ENCODE measurements around the gene CSNK1E.

Gene CSNK1E

GRCh38 chr22:38264322-38264843 is 52.9 kb downstream of the CSNK1E start:
- no peak overlapping the region for H3K27ac ChIP-seq (ENCODE audit: insufficient read depth, low read depth, low read length, poor library complexity, severe bottlenecking)
- no peaks in the 10 kb centered on the region for H3K27me3 ChIP-seq (ENCODE audit: control insufficient read depth, insufficient read depth, low read length, poor library complexity, severe bottlenecking)
- WGBS, 2 experiments: 88 to 93% methylated on average over 6 of the region's 6 CpGs
- no peaks in the 10 kb centered on the region for H3K9me3 ChIP-seq (ENCODE audit: control insufficient read depth, low read length)
- peaks cover 19% of the 10 kb centered on the region for H3K4me1 ChIP-seq (ENCODE audit: control insufficient read depth, insufficient read depth, low read length)
- no peak overlapping the region for H3K4me3 ChIP-seq (ENCODE audit: insufficient read depth, low read depth, low read length)
- H3K36me3 ChIP-seq (ENCODE audit: control insufficient read depth, insufficient read depth, low read length): no peaks in the 10 kb centered on the region

GRCh38 chr22:38262051-38262795 is 55.0 kb downstream of the CSNK1E start:
- WGBS, 2 experiments: 79 to 84% methylated on average over 19 to 20 of the region's 20 CpGs
- Histone ChIP-seq H3K36me3 (ENCODE audit: control insufficient read depth, insufficient read depth, low read length) (no peaks in the 10 kb centered on the region), H3K27me3 (ENCODE audit: control insufficient read depth, insufficient read depth, low read length, poor library complexity, severe bottlenecking) (no peaks in the 10 kb centered on the region), H3K27ac (ENCODE audit: insufficient read depth, low read depth, low read length, poor library complexity, severe bottlenecking) (no peak overlapping the region), H3K9me3 (ENCODE audit: control insufficient read depth, low read length) (no peaks in the 10 kb centered on the region), H3K4me3 (ENCODE audit: insufficient read depth, low read depth, low read length) (no peak overlapping the region), H3K4me1 (ENCODE audit: control insufficient read depth, insufficient read depth, low read length) (peaks cover 19% of the 10 kb centered on the region)

DNA sequence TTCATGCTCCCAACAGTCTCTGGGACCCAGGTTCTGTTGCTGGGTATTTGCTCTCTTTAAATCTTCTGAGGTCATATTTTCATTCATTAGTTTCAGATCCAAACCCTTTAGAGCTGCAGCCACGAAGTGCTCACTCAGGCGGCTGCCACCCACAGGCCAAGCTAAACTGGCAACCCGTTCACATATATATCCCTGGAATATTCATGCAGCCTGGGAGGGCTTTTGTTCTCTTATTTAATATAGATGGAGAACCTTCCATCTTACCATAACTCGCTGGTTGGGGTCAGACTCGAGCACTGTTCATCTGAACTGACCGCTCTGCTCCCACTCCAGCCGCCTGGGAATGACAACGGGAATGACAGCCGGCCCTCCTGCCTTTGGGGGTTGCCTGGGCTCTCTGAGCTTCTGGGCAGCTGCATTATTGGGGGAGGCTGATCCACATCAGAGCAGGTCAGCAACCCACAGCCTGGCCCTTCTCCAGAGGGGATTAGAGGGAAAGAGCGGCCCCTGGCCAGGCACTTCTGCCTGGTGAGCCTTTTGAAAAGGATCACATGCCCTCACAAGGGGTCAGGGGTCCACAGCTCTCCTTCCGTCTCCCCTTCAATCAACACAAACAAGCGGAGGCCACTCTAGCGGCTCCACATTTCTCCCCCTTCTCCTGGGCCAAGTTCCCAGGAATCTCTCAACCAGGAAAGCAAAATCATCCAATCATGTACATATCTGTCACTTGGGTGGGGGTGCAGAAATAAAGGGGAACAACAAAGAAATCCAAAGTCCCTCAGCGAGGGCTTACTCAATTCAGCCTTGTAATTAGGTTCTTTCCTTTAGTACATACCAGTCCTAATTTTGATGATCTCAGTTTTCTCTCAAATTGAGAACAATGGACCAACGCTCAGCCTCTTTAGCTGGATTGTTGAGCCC is 56.2 kb downstream of the CSNK1E start:
- 65 to 75% methylated on average over 15 of the region's 15 CpGs for WGBS, 2 experiments
- Histone ChIP-seq H3K27me3 (ENCODE audit: control insufficient read depth, insufficient read depth, low read length, poor library complexity, severe bottlenecking) (no peaks in the 10 kb centered on the region), H3K9me3 (ENCODE audit: control insufficient read depth, low read length) (no peaks in the 10 kb centered on the region), H3K4me1 (ENCODE audit: control insufficient read depth, insufficient read depth, low read length) (peaks cover 19% of the 10 kb centered on the region), H3K4me3 (ENCODE audit: insufficient read depth, low read depth, low read length) (no peak overlapping the region), H3K27ac (ENCODE audit: insufficient read depth, low read depth, low read length, poor library complexity, severe bottlenecking) (peak overlapping the region; percentile 52), H3K36me3 (ENCODE audit: control insufficient read depth, insufficient read depth, low read length) (no peaks in the 10 kb centered on the region)

DNA sequence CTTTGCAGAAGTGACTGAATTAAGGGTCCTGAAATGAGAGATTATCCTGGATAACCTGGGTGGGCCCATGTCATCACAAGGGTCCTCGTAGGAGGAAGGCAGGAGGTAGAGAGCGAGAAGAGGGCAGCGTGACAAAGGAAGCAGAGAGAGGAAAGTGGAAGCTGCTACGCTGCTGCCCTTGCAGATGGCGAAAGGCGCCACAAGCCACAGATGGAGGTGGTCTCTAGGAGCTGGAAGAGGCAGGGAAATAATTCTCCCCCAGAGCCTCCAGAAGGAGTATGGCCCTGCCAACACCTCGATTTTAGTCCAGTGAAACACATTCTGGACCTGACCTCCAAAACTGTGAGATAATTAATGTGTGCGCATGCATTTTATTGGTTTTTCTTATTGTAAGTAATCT is 57.9 kb downstream of the CSNK1E start:
- H3K4me1 ChIP-seq (ENCODE audit: control insufficient read depth, insufficient read depth, low read length): peaks cover 19% of the 10 kb centered on the region
- H3K4me3 ChIP-seq (ENCODE audit: insufficient read depth, low read depth, low read length): no peak overlapping the region
- H3K36me3 ChIP-seq (ENCODE audit: control insufficient read depth, insufficient read depth, low read length): no peaks in the 10 kb centered on the region
- WGBS, 2 experiments: 91 to 94% methylated on average over 8 of the region's 8 CpGs
- no peaks in the 10 kb centered on the region for H3K27me3 ChIP-seq (ENCODE audit: control insufficient read depth, insufficient read depth, low read length, poor library complexity, severe bottlenecking)
- no peak overlapping the region for H3K27ac ChIP-seq (ENCODE audit: insufficient read depth, low read depth, low read length, poor library complexity, severe bottlenecking)
- H3K9me3 ChIP-seq (ENCODE audit: control insufficient read depth, low read length): no peaks in the 10 kb centered on the region

DNA sequence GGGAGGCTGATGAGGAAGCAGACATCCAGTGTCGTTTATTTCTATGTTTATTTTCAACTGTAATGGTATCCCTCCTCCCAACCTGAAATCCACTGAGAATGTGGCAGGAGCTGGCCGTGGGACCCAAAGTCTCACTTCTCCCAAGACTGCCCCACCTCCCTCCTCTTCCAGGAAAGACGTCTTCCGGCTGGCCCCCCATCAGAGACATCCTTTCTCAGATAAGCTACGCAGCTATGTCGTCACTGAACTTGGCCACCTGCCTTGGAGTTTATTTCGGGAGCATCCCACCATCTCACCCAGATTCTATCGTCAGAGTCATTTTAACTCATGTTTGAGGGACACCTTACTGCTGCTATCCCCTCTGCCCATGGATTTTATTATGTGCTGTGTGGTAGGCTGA is 58.3 kb downstream of the CSNK1E start:
- Histone ChIP-seq H3K36me3 (ENCODE audit: control insufficient read depth, insufficient read depth, low read length) (no peaks in the 10 kb centered on the region), H3K27ac (ENCODE audit: insufficient read depth, low read depth, low read length, poor library complexity, severe bottlenecking) (no peak overlapping the region), H3K9me3 (ENCODE audit: control insufficient read depth, low read length) (no peaks in the 10 kb centered on the region), H3K27me3 (ENCODE audit: control insufficient read depth, insufficient read depth, low read length, poor library complexity, severe bottlenecking) (no peaks in the 10 kb centered on the region), H3K4me1 (ENCODE audit: control insufficient read depth, insufficient read depth, low read length) (peaks cover 19% of the 10 kb centered on the region), H3K4me3 (ENCODE audit: insufficient read depth, low read depth, low read length) (no peak overlapping the region)
- WGBS, 2 experiments: 92% methylated on average over 8 of the region's 8 CpGs

GRCh38 chr22:38257650-38258250 is 59.5 kb downstream of the CSNK1E start:
- H3K27me3 ChIP-seq (ENCODE audit: control insufficient read depth, insufficient read depth, low read length, poor library complexity, severe bottlenecking): no peaks in the 10 kb centered on the region
- H3K4me3 ChIP-seq (ENCODE audit: insufficient read depth, low read depth, low read length): no peak overlapping the region
- no peaks in the 10 kb centered on the region for H3K36me3 ChIP-seq (ENCODE audit: control insufficient read depth, insufficient read depth, low read length)
- no peaks in the 10 kb centered on the region for H3K9me3 ChIP-seq (ENCODE audit: control insufficient read depth, low read length)
- 71 to 79% methylated on average over 2 of the region's 4 CpGs for WGBS, 2 experiments
- no peak overlapping the region for H3K27ac ChIP-seq (ENCODE audit: insufficient read depth, low read depth, low read length, poor library complexity, severe bottlenecking)
- H3K4me1 ChIP-seq (ENCODE audit: control insufficient read depth, insufficient read depth, low read length): peaks cover 19% of the 10 kb centered on the region

GRCh38 chr22:38257181-38257580 is 60.1 kb downstream of the CSNK1E start:
- 89 to 92% methylated on average over 14 of the region's 14 CpGs for WGBS, 2 experiments
- Histone ChIP-seq H3K27me3 (ENCODE audit: control insufficient read depth, insufficient read depth, low read length, poor library complexity, severe bottlenecking) (no peaks in the 10 kb centered on the region), H3K36me3 (ENCODE audit: control insufficient read depth, insufficient read depth, low read length) (no peaks in the 10 kb centered on the region), H3K4me1 (ENCODE audit: control insufficient read depth, insufficient read depth, low read length) (peaks cover 19% of the 10 kb centered on the region), H3K9me3 (ENCODE audit: control insufficient read depth, low read length) (no peaks in the 10 kb centered on the region), H3K27ac (ENCODE audit: insufficient read depth, low read depth, low read length, poor library complexity, severe bottlenecking) (no peak overlapping the region), H3K4me3 (ENCODE audit: insufficient read depth, low read depth, low read length) (no peak overlapping the region)

DNA sequence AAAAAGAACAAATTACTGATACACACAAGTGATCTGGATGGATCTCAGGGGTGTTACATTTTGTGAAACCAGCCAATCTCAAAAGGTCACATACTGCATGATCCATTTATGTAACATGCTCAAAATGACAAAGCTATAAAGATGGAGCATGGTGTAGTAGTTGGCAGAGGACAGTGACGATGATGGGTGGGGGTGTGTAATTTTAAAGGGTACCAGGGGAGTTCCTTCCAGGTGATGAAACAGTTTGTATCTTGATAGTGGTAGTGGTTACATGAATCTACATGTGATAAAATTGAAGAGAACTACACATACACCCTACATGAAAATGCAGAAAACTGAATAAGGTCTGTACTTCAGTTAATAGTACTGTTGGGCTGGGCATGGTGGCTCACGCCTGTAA is 61.5 kb downstream of the CSNK1E start:
- Histone ChIP-seq H3K4me3 (ENCODE audit: insufficient read depth, low read depth, low read length) (no peak overlapping the region), H3K4me1 (ENCODE audit: control insufficient read depth, insufficient read depth, low read length) (peaks cover 6% of the 10 kb centered on the region), H3K36me3 (ENCODE audit: control insufficient read depth, insufficient read depth, low read length) (no peaks in the 10 kb centered on the region), H3K9me3 (ENCODE audit: control insufficient read depth, low read length) (no peaks in the 10 kb centered on the region), H3K27ac (ENCODE audit: insufficient read depth, low read depth, low read length, poor library complexity, severe bottlenecking) (no peak overlapping the region), H3K27me3 (ENCODE audit: control insufficient read depth, insufficient read depth, low read length, poor library complexity, severe bottlenecking) (no peaks in the 10 kb centered on the region)
- 94 to 95% methylated on average over 2 of the region's 2 CpGs for WGBS, 2 experiments

DNA sequence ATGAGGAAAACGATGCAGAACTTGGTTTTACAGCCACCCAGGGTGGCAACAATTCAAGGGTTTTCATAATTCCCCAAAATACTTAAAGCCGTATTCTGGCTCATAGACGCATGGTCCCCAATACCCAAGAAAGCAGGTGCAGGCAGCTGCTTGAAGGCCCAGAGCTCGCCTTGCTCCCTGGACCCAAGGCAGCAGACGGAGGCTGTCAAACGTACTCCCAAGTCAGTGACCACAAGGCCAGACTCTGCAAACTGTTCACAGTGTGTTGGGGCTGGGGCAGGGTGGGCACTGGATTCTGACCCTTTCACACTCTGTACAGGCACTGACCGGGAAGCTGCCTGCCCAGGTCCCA is 65.9 kb downstream of the CSNK1E start:
- Histone ChIP-seq H3K4me1 (ENCODE audit: control insufficient read depth, insufficient read depth, low read length) (no peaks in the 10 kb centered on the region), H3K36me3 (ENCODE audit: control insufficient read depth, insufficient read depth, low read length) (no peaks in the 10 kb centered on the region), H3K9me3 (ENCODE audit: control insufficient read depth, low read length) (no peaks in the 10 kb centered on the region), H3K27me3 (ENCODE audit: control insufficient read depth, insufficient read depth, low read length, poor library complexity, severe bottlenecking) (no peaks in the 10 kb centered on the region), H3K4me3 (ENCODE audit: insufficient read depth, low read depth, low read length) (no peak overlapping the region), H3K27ac (ENCODE audit: insufficient read depth, low read depth, low read length, poor library complexity, severe bottlenecking) (no peak overlapping the region)
- WGBS, 2 experiments: 94 to 95% methylated on average over 7 of the region's 7 CpGs
